HG03025 (cell line): ENCODE measurements around the gene DIRAS1.
"Not testable (repeated sequence)": the region's sequence is repeated elsewhere in the genome, so short reads cannot be mapped to it uniquely, and the experiment has no call there.

Experiments
- ATAC-seq: cut with Tn5 transposase; IDR thresholded peaks from one replicate; pipeline ENCODE4 v1.9.1; 2021; ENCODE audit warnings: mild to moderate bottlenecking, moderate library complexity; ENCODE audit not compliant: unreplicated experiment, low FRiP score

The DIRAS1 gene

DNA sequence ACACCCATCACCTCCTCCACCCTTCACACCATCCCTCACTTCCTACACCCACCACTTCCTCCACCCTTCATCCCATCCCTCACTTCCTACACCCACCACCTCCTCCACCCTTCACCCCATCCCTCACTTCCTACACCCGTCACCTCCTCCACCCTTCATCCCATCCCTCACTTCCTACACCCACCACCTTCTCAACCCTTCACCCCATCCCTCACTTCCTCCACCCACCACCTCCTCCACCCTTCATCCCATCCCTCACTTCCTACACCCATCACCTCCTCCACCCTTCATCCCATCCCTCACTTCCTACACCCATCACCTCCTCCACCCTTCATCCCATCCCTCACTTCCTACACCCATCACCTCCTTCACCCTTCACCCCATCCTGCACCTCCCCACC lies 7.1 kb downstream of the DIRAS1 start:
- not testable (repeated sequence) for ATAC-seq

DNA sequence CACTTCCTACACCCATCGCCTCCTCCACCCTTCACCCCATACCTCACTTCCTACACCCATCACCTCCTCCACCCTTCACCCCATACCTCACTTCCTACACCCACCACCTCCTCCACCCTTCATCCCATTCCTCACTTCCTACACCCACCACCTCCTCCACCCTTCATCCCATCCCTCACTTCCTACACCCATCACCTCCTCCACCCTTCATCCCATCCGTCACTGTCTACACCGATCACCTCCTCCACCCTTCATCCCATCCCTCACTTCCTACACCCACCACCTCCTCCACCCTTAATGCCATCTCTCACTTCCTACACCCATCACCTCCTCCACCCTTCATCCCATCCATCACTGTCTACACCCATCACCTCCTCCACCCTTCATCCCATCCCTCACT lies 8.0 kb downstream of the DIRAS1 start:
- ATAC-seq: not testable (repeated sequence)

DNA sequence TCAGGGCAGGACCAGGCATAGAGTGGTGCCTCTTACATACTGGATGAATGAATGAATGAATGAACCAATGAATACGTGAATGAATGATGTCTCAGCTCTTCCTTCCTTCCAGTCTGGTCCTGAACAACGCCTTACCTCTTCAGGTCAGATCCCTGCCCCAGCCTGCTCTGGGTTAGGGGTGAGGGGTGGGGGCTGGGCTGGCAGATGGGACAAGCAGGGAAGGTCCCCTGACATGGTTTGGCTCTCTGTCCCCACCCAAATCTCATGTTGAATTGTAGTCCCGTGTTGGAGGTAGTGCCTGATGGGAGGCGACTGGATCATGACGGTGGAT lies 9.3 kb downstream of the DIRAS1 start:
- no peak for ATAC-seq

DNA sequence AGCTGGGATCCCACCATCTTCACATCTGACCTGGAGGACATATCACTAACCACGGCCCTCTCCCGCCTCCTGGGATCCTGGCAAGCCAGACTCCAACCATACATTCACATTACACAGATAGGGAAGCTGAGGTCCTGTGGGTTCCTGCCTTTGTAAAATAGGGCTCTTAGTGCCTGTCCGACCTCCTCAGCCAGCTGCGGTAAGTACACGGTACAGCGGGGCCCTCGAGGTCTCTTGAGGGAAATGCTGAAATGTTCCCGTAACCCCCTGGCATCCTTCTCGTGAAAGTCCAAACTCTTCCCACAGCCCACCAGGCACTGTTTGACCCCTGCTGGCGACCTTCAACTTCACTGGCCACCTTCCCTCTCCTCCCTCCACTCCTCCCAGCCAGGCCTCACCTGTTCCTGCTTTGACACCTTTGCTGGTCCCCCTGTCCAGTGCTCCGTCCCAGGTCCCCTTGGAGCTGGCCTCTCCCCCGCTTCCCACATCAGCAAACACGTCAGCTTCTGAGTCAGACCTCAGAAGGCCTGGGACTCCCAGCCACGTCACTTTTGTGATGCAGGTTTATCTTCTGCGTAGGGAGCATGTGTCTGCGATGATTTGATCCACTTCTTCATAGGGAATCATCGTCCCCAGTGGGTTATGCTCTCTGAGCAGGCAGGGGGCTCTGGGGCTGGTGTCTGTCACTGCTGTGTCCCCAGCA lies 9.8 kb downstream of the DIRAS1 start:
- ATAC-seq: no peak

DNA sequence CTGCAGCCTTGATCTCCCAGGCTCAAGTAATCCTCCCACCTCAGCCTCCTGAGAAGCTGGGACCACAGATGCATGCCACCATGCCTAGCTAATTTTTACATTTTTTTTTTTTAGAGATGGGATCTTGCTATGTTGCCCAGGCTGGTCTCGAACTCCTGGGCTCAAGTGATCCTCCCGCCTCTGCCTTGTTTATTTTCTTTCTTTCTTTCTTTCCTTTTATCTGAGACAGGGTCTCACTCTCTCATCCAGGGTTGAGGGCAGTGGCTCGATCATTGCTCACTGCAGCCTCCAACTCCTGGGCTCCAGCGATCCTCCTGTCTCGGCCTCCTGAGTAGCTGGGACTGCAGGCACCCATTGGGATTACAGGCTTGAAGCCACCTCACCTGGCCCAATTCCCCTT lies 14.9 kb downstream of the DIRAS1 start:
- ATAC-seq: no peak

DNA sequence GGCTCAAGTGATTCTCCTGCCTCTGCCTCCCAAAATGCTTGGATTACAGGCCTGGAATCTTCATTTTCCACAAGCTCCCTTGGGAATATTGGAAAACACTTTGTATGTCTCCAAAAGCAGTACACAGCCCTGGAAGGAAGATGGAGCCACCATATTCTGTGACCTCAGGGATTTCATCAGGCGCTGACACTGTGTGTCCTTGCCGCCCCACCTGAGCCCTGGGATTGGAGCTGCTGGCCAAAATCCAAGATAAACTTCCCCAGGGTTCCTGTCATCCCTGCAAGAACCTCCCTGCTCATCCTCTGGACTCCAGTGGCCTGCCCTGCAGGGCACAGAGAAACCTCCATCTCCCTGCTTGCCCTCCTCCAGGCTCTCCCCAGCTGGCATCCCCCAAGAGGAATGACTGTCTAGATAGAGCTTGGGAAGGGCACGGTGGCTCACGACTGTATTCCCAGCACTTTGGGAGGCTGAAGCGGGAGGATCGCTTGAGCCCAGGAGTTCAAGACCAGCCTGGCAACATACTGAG lies 17.4 kb downstream of the DIRAS1 start:
- no peak for ATAC-seq

DNA sequence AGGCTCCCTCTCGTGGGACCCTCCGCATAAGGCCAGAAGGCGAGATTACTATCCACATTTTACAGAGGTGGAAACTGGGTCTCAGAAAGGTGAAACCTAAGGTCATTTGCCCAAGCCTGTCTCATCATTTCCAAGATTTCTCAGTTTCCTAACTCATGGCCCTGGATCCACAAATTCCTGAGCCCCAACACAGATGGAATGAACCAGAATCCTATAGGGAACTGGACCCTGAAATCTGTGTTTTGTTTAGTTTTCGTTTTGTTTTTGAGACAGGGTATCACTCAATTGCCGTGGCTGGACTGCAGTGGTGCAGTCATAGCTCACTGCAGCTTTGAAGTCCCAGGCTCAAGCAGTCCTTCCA lies 18.1 kb downstream of the DIRAS1 start:
- no peak for ATAC-seq

DNA sequence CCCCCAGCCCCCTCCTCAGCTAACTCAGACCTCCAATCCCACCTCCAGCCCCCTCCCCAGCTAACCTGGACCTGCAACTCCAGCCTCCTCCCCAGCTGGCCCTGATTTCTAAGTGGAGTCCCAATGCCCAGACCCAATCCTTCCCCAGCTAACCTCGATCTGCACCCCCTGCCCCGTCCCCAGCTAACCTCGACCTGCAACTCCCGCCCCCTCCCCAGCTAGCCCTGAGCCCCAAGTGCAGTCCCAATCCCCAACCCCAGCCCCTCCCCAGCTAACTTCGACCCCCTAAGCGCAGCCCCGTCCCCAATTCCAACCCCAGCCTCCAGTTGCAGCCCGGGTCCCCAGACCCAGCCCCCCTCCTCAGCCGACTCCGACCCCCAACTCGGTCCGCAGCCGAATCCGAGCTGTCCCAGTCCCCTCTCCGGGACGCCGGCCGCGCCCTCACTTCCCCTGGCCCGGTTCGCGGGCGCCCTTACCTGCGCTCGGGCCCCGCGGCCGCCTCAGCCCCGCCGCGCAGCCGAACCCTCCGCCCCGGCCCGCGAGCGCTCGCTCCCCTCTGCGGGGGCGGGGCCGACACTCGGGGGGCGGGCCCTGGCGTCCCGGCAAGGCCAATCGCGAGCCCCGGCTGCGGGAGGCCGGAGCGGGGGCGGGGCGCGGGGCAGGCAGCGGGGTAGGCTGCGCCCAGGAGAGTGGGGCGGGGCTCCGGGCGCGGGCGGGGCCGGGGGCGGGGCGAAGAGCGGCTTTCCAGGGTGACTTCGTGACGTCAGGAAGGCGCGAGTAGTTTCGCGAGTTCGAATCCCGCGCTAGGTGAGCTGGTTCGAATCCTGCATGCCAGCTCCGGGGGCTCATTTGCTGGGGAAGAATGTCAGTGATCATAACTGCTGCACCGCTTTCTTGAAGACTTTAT lies 18.7 kb downstream of the DIRAS1 start, which contains the start of gene GNG7:
Gene GNG7, minus strand, starts transcription at position 525 of the 907 bp plus-strand sequence. CDS start 182,006 bp downstream, outside the sequence.
- ATAC-seq: peak; percentile 55

DNA sequence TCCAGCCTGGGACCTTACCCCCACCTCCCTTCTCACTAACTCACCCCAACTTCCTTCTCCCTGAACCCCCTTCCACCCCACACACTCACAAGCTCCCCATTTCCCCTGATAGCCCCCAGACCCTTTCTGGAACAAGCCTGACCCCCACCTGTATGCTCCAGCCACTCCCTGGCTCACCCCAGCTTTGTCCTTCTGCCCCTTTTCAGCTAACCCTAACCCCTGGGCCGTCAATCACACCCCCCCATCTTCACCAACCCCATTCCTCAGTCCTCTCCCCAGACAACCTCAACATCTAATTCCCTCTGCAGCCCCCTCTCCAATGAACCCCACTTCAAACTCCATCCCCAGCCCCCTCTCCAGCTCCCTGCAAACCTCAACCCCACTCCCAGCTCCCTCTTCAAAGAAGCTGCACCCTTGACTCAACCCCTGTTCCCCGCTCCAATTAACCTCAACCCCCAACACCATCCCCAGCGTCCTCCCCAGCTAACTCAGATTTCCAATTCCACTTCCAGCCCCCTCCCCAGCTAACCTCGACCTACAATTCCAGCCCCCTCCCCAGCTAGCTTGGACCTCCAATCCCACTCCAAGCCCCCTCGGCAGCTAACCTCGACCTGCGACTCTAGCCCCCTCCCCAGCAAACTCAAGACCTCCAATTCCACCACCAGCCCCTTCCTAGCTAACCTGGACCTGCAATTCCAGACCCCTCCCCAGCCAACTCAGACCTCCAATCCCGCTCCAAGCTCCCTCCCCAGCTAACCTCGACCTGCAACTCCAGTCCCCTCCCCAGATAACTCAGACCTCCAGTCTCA lies 19.6 kb downstream of the DIRAS1 start:
- ATAC-seq: no peak

DNA sequence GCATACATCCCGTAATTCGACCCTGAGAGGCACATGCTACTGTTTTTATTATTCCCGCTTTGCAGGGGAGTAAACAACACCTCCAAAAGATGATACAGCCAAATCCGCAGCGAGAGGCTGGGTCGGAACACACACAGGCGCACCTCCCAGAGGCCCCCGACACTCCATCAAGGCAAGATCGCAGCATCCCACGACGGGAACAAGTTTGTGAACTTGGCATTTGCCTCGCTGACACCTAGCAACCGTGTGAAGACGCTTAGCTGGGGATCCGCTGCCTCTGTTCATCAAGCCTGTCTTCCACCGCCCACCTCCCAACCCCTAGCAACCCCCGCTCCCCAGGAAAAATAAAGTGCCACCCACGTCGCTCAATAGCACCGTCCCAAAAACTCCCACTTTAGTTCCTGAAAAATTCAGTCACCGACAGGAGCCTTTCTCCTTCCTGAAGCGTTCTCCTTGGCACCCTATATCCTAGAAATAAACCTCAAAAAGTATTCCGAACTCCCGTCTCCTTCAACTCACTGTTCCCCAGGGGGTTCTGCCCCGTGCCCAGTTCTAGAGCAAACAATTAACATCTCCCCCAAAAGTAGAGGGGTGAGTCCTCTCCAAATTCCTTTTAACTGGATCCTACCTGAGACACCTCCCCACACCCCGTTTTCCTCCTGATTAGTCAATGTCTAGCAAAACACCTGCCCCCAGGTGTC lies 20.4 kb downstream of the DIRAS1 start:
- ATAC-seq: no peak

DNA sequence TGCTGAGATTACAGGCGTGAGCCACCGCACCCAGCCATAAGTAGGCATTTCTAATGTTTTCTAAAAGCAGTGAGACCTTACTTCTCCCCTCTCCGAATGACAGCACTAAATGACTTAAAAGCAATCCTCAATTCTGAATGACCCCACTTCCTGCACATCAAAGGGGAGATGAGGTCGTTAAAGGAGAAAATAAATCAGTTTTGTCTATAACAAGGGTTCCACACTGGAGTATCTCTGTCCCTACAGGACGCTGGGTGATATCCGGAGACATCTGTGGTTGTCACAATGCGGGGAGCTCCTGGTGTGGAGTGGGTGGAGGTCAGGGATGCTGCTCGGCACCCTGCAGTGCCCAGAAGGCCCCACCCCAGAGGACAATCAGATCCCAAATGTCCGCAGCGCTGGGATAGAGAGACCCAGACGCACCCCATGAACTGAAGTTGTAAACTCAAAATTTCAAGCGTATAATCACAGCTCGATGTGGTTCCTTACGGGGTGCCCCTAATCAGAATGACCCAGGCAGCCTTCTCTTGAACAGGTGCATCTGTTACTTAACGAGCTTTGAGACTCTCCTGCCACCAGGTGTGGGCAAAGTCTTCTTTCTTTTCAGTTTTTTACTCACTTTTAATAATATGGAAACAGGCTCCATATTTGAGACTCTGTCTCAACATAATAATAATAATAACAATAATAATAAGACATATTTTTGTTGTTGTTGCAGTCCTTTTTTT lies 21.6 kb downstream of the DIRAS1 start:
- ATAC-seq: no peak

DNA sequence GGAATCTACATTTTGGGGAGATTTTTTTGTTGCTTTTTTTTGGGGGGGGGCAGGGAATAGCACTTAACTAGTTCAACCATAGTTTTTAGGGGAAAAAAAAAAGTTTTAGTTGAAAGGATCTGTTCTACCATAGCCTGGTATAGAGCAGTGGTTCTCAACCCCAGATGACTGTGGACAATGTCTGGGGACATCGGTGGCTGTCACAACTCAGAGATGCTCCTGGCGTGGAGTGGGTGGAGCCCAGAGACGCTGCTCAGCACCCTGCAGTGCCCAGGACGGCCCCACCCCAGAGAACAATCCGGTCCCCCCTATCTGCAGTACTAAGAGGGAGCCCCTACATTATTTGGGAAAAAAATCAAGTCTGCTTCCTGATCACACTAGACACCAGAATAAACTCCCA lies 27.0 kb downstream of the DIRAS1 start:
- no peak for ATAC-seq

DNA sequence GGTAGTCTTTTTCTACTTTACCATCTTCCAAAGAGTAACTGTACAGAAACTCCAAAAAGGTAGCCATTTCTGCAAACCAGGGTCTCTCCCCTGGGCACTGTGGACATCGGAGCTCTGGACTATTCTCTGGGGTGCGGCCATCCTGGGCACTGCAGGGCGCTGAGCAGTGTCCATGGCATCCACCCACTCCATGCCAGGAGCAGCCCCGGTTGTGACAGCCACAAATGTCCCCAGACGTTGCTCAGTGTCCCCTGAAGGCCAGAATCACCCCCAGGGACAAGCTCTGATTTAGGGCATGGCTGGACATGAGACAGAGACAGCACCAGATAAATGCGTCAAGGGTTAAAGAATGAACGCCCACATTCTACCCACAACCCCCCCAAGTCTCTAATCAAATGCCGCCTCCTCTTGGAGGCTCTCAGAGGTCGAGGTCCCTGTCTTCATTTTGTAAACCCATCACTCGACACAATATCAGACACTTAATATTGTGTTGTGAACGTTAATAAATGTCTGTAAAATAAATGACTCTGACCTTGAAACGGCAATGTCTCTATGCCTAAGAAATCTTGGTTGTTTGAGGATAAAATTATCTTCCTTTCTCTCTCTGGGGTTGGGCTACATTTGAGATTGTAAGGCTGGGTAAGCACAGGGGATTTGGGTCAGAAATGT lies 27.5 kb downstream of the DIRAS1 start:
- no peak for ATAC-seq

DNA sequence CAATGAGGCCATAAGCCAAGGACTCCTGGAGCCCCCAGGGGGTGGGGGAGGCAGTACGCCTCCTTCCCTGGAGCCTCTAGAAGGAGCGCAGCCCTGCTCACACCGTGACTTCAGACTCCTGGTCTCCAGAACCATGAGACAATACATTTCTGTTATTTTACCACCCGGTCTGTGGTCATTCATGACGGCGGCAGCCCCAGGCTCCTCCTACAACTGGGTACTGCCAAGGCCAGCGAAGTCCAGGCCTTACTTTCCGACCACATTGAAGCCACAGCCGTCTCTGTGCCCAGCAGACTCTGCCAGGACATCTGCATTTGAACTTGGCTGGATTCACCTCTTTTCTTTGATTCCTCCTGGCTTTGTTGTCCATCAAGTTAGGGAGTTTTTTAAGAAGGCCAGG lies 29.2 kb downstream of the DIRAS1 start:
- no peak for ATAC-seq

DNA sequence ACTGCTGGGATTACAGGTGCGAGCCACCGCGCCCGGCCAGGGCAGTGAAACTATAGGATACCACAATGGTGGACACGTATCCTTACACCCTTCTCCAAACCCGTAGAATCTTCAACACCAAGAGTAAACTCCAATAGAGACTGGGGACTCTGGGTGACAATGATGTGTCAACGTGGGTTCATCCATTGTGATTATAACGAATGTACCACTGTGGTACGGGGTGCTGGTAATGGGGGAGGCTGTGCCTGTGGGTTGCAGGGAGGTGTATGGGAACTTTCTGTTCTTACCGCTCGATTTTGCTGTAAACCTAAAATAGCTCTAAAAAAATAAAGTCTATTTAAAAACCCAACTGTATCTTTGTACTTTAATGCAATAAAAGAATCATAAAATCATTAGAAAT lies 30.3 kb downstream of the DIRAS1 start:
- no peak for ATAC-seq

DNA sequence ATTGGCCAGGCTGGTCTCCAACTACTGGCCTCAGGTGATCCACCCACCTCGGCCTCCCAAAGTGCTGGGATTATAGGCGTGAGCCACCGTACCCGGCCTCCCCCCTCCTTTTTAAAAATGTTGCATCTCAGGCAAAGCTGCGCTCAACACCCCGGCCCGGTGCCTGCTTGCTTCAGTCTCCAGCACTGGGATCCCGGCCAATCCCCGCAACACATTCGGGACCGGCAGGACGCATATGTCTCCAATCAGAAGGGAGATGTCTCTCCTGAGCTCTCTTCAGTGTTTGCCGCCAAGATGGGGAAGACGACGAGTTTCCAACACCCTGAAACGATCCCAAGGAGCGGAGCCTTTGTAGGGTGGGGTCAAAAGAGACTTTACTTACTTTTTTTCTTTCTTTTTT lies 34.8 kb downstream of the DIRAS1 start:
- ATAC-seq: no peak

DNA sequence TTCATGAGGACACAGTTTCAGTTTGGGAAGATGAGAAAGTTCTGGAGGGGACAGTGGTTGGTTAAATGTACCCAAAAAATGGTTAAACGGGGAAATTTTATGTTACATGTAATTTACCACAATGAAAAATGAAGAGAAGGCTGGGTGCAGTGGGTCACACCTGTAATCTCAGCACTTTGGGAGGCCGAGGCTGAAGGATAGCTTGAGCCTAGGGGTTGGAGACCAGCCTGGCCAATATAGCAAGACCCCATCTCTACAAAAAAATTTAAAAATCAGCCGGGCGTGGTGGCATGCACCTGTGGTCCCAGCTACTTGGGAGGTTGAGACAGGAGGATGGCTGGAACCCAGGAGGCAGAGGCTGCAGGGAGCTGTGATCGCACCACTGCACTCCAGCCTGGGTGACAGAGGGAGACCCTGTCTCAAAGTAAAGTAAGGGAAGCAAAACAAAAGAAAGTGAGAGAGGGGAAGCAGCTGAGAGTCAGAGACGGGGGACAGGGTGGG lies 35.9 kb downstream of the DIRAS1 start:
- ATAC-seq: no peak

DNA sequence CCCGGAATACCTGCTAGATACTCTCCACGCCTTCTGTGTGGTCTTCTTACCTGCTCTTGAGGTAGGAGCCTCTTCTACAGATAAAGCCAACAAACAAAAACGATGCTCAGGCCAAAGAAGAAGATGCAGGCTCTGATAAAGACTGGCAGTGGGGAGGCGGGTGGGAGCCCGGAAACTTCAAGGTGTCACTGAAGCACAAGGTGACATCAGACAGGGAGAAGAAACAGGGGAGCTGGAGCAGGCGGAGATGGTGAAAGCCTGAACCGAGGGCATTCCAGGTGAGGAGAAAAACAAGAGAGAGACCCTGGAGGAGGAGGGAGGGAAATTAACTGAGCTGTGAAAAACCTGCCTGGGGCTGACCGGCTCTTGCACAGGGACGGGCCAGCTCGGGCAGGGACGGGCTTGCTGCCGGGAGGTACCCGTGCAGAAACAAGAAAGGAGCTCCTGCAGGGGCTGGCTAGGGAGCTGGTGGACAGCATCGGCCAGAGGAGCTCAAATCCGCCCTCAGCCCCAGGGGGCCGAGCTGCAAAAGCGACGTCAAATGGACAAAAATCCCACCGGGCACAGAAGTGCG lies 37.7 kb downstream of the DIRAS1 start:
- no peak for ATAC-seq

DNA sequence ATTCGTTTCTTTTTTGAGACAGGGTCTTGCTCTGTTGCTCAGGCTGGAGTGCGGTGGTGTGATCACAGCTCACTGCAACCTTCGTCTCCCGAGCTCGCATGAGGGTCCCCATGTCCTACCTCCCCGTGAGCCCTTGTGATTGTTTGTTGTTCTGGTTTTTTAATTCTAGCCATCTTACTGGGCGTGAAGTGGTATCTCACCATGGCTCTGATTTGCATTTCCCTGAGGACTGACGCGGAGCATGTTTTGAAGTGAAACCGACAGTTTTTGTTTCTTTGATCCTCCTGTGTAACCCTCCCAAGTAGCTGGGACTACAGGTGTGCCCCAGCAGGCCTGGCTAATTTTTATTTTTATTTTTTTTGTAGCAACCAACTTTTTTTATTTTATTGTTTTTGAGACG lies 40.4 kb downstream of the DIRAS1 start:
- no peak for ATAC-seq
